NT2/D1 (cell line): ENCODE results near the gene BMPR1B.
A peak's percentile ranks its signal among the peaks of the same experiment; 100 is the strongest.
"Not testable (repeated sequence)": the region's sequence is repeated elsewhere in the genome, so short reads cannot be mapped to it uniquely, and the experiment has no call there.

Source experiments
- DNase-seq: peaks from one replicate; pipeline ENCODE4 v3.0.0-alpha.2; 2011; ENCODE audit warnings: low read depth, low spot score
- H3K27me3 ChIP-seq: 2 replicates; pipeline ENCODE4 v1.6.0; 2011; ENCODE audit warnings: mild to moderate bottlenecking; ENCODE audit not compliant: insufficient read length, insufficient read depth
- H3K36me3 ChIP-seq: 2 replicates; pipeline ENCODE4 v1.6.1; 2011; ENCODE audit warnings: mild to moderate bottlenecking, low read length, mixed read lengths; ENCODE audit not compliant: insufficient read depth, insufficient read length
- H3K4me1 ChIP-seq: 2 replicates; pipeline ENCODE4 v1.5.1; 2011; ENCODE audit not compliant: insufficient read depth, insufficient read length
- H3K4me3 ChIP-seq: 2 replicates; pipeline ENCODE4 v1.5.1; 2011; ENCODE audit warnings: low read depth; ENCODE audit not compliant: insufficient read length
- H3K9ac ChIP-seq: 2 replicates; pipeline ENCODE4 v1.6.0; 2011; ENCODE audit warnings: low read depth; ENCODE audit not compliant: insufficient read length
- H3K9me3 ChIP-seq: 2 replicates; pipeline ENCODE4 v1.5.1; 2011; ENCODE audit warnings: mild to moderate bottlenecking, low read length; ENCODE audit not compliant: insufficient read depth
- SUZ12 ChIP-seq: IDR thresholded peaks from 2 replicates; pipeline ENCODE4 v1.6.1; 2011; ENCODE audit not compliant: insufficient read length, insufficient read depth; ENCODE audit errors: extremely low read depth
- YY1 ChIP-seq: IDR thresholded peaks from 2 replicates; pipeline ENCODE4 v1.6.1; 2011; ENCODE audit not compliant: insufficient read length, insufficient read depth
- ZNF274 ChIP-seq: IDR thresholded peaks from 2 replicates; pipeline ENCODE4 v1.6.1; 2011; ENCODE audit warnings: mild to moderate bottlenecking, low read depth, low read length

BMPR1B gene

DNA sequence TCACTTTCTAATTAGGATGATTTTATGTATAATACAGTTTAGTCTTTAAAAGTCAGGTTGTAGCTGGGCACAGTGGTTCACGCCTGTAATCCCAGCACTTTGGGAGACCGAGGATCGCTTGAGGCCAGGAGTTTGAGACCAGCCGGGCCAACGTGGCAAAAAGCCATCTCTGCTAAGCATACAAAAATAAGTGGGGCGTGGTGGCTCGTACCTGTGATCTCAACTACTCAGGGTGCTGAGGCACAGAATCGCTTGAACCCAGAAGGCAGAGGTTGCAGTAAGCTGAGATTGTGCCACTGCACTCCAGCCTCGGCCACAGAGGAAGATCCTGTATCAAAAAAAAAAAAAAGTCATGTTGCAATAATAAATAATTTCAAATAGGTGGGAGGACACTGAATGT lies 364.2 kb downstream of the BMPR1B start:
- Histone ChIP-seq H3K9ac (no peak overlapping the region), H3K4me1 (no peaks in the 10 kb centered on the region), H3K27me3 (no peaks in the 10 kb centered on the region), H3K4me3 (no peak overlapping the region), H3K9me3 (no peaks in the 10 kb centered on the region), H3K36me3 (no peaks in the 10 kb centered on the region)
- no peak for TF ChIP-seq SUZ12
- TF ChIP-seq ZNF274, result no peak
- no peak for TF ChIP-seq YY1
- no peak for DNase-seq

- Histone ChIP-seq H3K9ac (no peak overlapping the region), H3K4me1 (no peaks in the 10 kb centered on the region), H3K9me3 (no peaks in the 10 kb centered on the region), H3K36me3 (no peaks in the 10 kb centered on the region), H3K4me3 (no peak overlapping the region), H3K27me3 (no peaks in the 10 kb centered on the region)
- TF ChIP-seq SUZ12 (no peak), YY1 (no peak), ZNF274 (no peak)
- peak; percentile 40 for DNase-seq
These were observed 367.2 kb downstream of the BMPR1B start for GRCh38 chr4:95124906-95125504.

GRCh38 chr4:95129031-95129430 lies 371.3 kb downstream of the BMPR1B start:
- Histone ChIP-seq H3K27me3 (no peaks in the 10 kb centered on the region), H3K9ac (no peak overlapping the region), H3K4me3 (no peak overlapping the region), H3K4me1 (no peaks in the 10 kb centered on the region), H3K9me3 (no peaks in the 10 kb centered on the region), H3K36me3 (no peaks in the 10 kb centered on the region)
- TF ChIP-seq ZNF274 (no peak), YY1 (no peak), SUZ12 (no peak)
- no peak for DNase-seq

DNA sequence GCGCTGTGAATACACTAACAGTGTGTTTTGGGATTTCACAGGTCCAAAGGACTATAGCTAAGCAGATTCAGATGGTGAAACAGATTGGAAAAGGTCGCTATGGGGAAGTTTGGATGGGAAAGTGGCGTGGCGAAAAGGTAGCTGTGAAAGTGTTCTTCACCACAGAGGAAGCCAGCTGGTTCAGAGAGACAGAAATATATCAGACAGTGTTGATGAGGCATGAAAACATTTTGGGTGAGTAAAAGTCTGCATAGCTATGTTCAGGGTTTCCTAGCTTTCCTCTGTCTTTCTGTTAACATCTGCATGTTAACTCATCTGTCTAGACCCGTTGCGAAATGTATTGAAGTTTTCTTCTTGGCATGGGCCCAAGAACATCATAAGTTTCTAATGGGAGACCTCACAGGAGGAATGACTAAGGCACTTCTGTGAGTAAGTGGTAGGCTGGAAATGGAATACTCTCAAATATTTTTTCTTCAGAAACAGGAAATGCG lies 372.1 kb downstream of the BMPR1B start:
- no peaks in the 10 kb centered on the region for H3K4me1 ChIP-seq
- no peak overlapping the region for H3K9ac ChIP-seq
- no peaks in the 10 kb centered on the region for H3K9me3 ChIP-seq
- H3K4me3 ChIP-seq, result no peak overlapping the region
- TF ChIP-seq SUZ12, result no peak
- DNase-seq, result no peak
- H3K27me3 ChIP-seq, result no peaks in the 10 kb centered on the region
- no peaks in the 10 kb centered on the region for H3K36me3 ChIP-seq

DNA sequence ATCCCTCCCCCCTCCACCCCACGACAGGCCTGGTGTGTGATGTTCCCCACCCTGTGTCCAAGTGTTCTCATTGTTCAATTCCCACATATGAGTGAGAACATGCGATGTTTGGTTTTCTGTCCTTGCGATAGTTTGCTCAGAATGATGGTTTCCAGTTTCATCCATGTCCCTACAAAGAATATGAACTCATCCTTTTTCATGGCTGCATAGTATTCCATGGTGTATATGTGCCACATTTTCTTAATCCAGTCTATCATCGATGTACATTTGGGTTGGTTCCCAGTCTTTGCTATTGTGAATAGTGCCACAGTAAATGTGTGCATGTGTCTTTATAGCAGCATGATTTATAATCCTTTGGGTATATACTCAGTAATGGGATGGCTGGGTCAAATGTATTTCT lies 376.3 kb downstream of the BMPR1B start:
- not testable (repeated sequence) for H3K9me3 ChIP-seq, H3K27me3 ChIP-seq, DNase-seq, H3K9ac ChIP-seq, H3K4me3 ChIP-seq, H3K36me3 ChIP-seq, H3K4me1 ChIP-seq

GRCh38 chr4:95139424-95139823 lies 381.7 kb downstream of the BMPR1B start:
- not testable (repeated sequence) for H3K36me3 ChIP-seq, H3K27me3 ChIP-seq, DNase-seq, H3K4me3 ChIP-seq, H3K9ac ChIP-seq, H3K4me1 ChIP-seq
- peaks cover 15% of the 10 kb centered on the region for H3K9me3 ChIP-seq

GRCh38 chr4:95141361-95141760 lies 383.6 kb downstream of the BMPR1B start:
- DNase-seq, result no peak
- no peak for TF ChIP-seq SUZ12
- TF ChIP-seq YY1, result no peak
- TF ChIP-seq ZNF274, result no peak
- H3K36me3 ChIP-seq, result no peaks in the 10 kb centered on the region

GRCh38 chr4:95142932-95143331 lies 385.2 kb downstream of the BMPR1B start:
- H3K9me3 ChIP-seq, result peaks cover 15% of the 10 kb centered on the region
- H3K36me3 ChIP-seq, result no peaks in the 10 kb centered on the region
- no peaks in the 10 kb centered on the region for H3K4me1 ChIP-seq
- H3K4me3 ChIP-seq, result no peak overlapping the region
- no peak for DNase-seq
- H3K9ac ChIP-seq, result no peak overlapping the region
- TF ChIP-seq ZNF274 (no peak), YY1 (no peak), SUZ12 (no peak)
- H3K27me3 ChIP-seq, result no peaks in the 10 kb centered on the region

More at GRCh38 chr4:95141361-95141760, 383.6 kb downstream of the BMPR1B start:
- H3K4me3 ChIP-seq, result no peak overlapping the region
- H3K9me3 ChIP-seq, result peaks cover 15% of the 10 kb centered on the region
- no peaks in the 10 kb centered on the region for H3K27me3 ChIP-seq
- H3K4me1 ChIP-seq, result no peaks in the 10 kb centered on the region
- H3K9ac ChIP-seq, result no peak overlapping the region
